Smooth muscle cell of the umbilical artery (primary cell): ENCODE data around the gene SLC30A5. TPM values are rescaled to one million over a fixed set of nuclear protein-coding genes. Genes with fewer than 3 reads are reported as not detected.

ENCODE experiments used
- total RNA-seq: library from RNA; depleted of rRNA; stranded (reverse); fragments of >200 nt; gene quantifications from 2 replicates; pipeline ENCODE4 v1.2.3, GENCODE V29; 2014

Gene SLC30A5
- total RNA-seq, result 70.1 and 87.3 TPM in 2 replicates

GRCh38 chr5:69093771-69094482 lies at the start of gene SLC30A5:
Gene SLC30A5 (plus strand): TSS chr5:69094014. CDS start chr5:69094256, 242 bp downstream.

GRCh38 chr5:69166686-69167492 lies 73.1 kb downstream of the SLC30A5 start, which contains the start of gene CCNB1:
Gene CCNB1 (plus strand): TSS chr5:69167150. CDS start chr5:69167263, 113 bp downstream.

Other genes with a start within 250 kb of the SLC30A5 start
- 22.0 and 96.2 TPM in 2 replicates for gene CCNB1, start 73.1 kb downstream of the SLC30A5 start, total RNA-seq
- 3.6 and 10.7 TPM in 2 replicates for gene CENPH, start 95.6 kb downstream of the SLC30A5 start, total RNA-seq
- gene CDK7, start 140.9 kb downstream of the SLC30A5 start, total RNA-seq, result 60.0 and 66.8 TPM in 2 replicates
- 4.5 and 6.0 TPM in 2 replicates for gene CCDC125, start 238.8 kb downstream of the SLC30A5 start, total RNA-seq